WTC11 (cell line): ENCODE data around the gene GPRIN2. TPM values are rescaled to one million over a fixed set of nuclear protein-coding genes. Genes with fewer than 3 reads are reported as not detected.

ENCODE experiments used
- ATAC-seq: fragments of 200-7000 bp; cut with Tn5 transposase; 2 replicates; pipeline ENCODE4 v1.10.0; 2021; ENCODE audit warnings: mild to moderate bottlenecking, moderate library complexity
- CTCF ChIA-PET: fragments of 300-600 bp; sonication (Branson Sonifier 250); formaldehyde crosslinking; loops from one replicate; lab custom pipeline; 2021; ENCODE audit warnings: antibody characterized with exemption; lab: Charles Lee
- POLR2A ChIA-PET: fragments of 350-600 bp; sonication (Branson Sonifier 250); formaldehyde crosslinking; loops from one replicate; lab custom pipeline; 2021; ENCODE audit warnings: antibody characterized with exemption; lab: Charles Lee
- DNase-seq: peaks from one replicate; pipeline ENCODE4 v3.0.0; 2021; ENCODE audit warnings: low spot score
- H3K27ac Mint-ChIP-seq: 2 replicates; pipeline ENCODE4 v1.8.0; 2021; ENCODE audit warnings: mixed read lengths
- H3K27me3 Mint-ChIP-seq: 2 replicates; pipeline ENCODE4 v1.8.0; 2021; ENCODE audit warnings: low read depth, mild to moderate bottlenecking, moderate library complexity, mixed read lengths
- H3K36me3 Mint-ChIP-seq: 2 replicates; pipeline ENCODE4 v1.8.0; 2021; ENCODE audit warnings: mixed read lengths
- H3K4me1 Mint-ChIP-seq: 2 replicates; pipeline ENCODE4 v1.8.0; 2022; ENCODE audit warnings: mixed read lengths
- H3K4me3 Mint-ChIP-seq: 2 replicates; pipeline ENCODE4 v1.8.0; 2021; ENCODE audit warnings: mild to moderate bottlenecking, moderate library complexity, mixed read lengths
- H3K9me3 Mint-ChIP-seq: 2 replicates; pipeline ENCODE4 v1.8.0; 2021; ENCODE audit warnings: mixed read lengths
- AR ChIP-seq: fragments of 250-450 bp; sonication (Bioruptor Pico); IDR thresholded peaks from 2 replicates; pipeline ENCODE4 v1.9.0; 2021; ENCODE audit warnings: mild to moderate bottlenecking
- ATF3 ChIP-seq: sonication (generic); formaldehyde crosslinking; conservative IDR thresholded peaks from 2 replicates; pipeline ENCODE4 v1.8.1; 2022; ENCODE audit warnings: mild to moderate bottlenecking, missing genetic modification reagents
- ETV6 ChIP-seq: sonication (generic); formaldehyde crosslinking; IDR thresholded peaks from 2 replicates; pipeline ENCODE4 v1.8.1; 2022; ENCODE audit warnings: mild to moderate bottlenecking, missing genetic modification reagents
- FOXK1 ChIP-seq: sonication (generic); formaldehyde crosslinking; IDR thresholded peaks from 2 replicates; pipeline ENCODE4 v1.8.0; 2022; ENCODE audit warnings: mild to moderate bottlenecking, moderate library complexity, missing genetic modification reagents
- GRHL2 ChIP-seq: fragments of 250-450 bp; sonication (Bioruptor Pico); IDR thresholded peaks from 2 replicates; pipeline ENCODE4 v1.8.0; 2022; ENCODE audit warnings: mild to moderate bottlenecking, moderate library complexity; ENCODE audit not compliant: insufficient replicate concordance, severe bottlenecking
- IRF2 ChIP-seq: sonication (generic); formaldehyde crosslinking; IDR thresholded peaks from 2 replicates; pipeline ENCODE4 v1.8.0; 2022; ENCODE audit warnings: low read depth, missing genetic modification reagents, borderline replicate concordance
- NFATC4 ChIP-seq: fragments of 250-450 bp; sonication (Bioruptor Pico); IDR thresholded peaks from 2 replicates; pipeline ENCODE4 v1.9.0; 2021; ENCODE audit warnings: mild to moderate bottlenecking
- NR2C2 ChIP-seq: sonication (generic); formaldehyde crosslinking; IDR thresholded peaks from 2 replicates; pipeline ENCODE4 v1.8.0; 2022; ENCODE audit warnings: mild to moderate bottlenecking, missing genetic modification reagents
- NR3C1 ChIP-seq: sonication (generic); formaldehyde crosslinking; conservative IDR thresholded peaks from 2 replicates; pipeline ENCODE4 v1.8.1; 2023; ENCODE audit warnings: low read depth, mild to moderate bottlenecking, missing genetic modification reagents
- SMAD4 ChIP-seq: sonication (generic); formaldehyde crosslinking; IDR thresholded peaks from 2 replicates; pipeline ENCODE4 v1.8.0; 2022; ENCODE audit warnings: mild to moderate bottlenecking, missing genetic modification reagents
- TEAD4 ChIP-seq: sonication (generic); formaldehyde crosslinking; IDR thresholded peaks from 2 replicates; pipeline ENCODE4 v1.8.0; 2022; ENCODE audit warnings: mild to moderate bottlenecking, missing genetic modification reagents
- USF2 ChIP-seq: sonication (generic); formaldehyde crosslinking; IDR thresholded peaks from 2 replicates; pipeline ENCODE4 v1.8.1; 2023; ENCODE audit warnings: mild to moderate bottlenecking, missing genetic modification reagents, moderate library complexity
- ZNF138 ChIP-seq: sonication (generic); formaldehyde crosslinking; conservative IDR thresholded peaks from 2 replicates; pipeline ENCODE4 v1.8.1; 2022; ENCODE audit warnings: mild to moderate bottlenecking, moderate library complexity, missing genetic modification reagents
- ZNF263 ChIP-seq: sonication (generic); formaldehyde crosslinking; IDR thresholded peaks from 2 replicates; pipeline ENCODE4 v1.8.1; 2022; ENCODE audit warnings: low read depth, mild to moderate bottlenecking, moderate library complexity, missing genetic modification reagents
- ZNF532 ChIP-seq: fragments of 250-450 bp; sonication (Bioruptor Pico); IDR thresholded peaks from 2 replicates; pipeline ENCODE4 v1.9.0; 2021; ENCODE audit warnings: mild to moderate bottlenecking, borderline replicate concordance
- total RNA-seq: library from RNA; stranded (reverse); gene quantifications from 3 replicates; pipeline ENCODE4 v1.2.3, GENCODE V29; 2021
- TF ChIP-seq, protein P1 (sequence below): sonication (generic); formaldehyde crosslinking; IDR thresholded peaks from 2 replicates; pipeline ENCODE4 v1.8.0; 2022; ENCODE audit warnings: mild to moderate bottlenecking, missing genetic modification reagents
- TF ChIP-seq, protein P2 (sequence below): sonication (generic); formaldehyde crosslinking; IDR thresholded peaks from 2 replicates; pipeline ENCODE4 v1.8.1; 2023; ENCODE audit warnings: mild to moderate bottlenecking, missing genetic modification reagents

The GPRIN2 gene
- total RNA-seq, 1 experiment from 2014 or later = 17.5 TPM

DNA sequence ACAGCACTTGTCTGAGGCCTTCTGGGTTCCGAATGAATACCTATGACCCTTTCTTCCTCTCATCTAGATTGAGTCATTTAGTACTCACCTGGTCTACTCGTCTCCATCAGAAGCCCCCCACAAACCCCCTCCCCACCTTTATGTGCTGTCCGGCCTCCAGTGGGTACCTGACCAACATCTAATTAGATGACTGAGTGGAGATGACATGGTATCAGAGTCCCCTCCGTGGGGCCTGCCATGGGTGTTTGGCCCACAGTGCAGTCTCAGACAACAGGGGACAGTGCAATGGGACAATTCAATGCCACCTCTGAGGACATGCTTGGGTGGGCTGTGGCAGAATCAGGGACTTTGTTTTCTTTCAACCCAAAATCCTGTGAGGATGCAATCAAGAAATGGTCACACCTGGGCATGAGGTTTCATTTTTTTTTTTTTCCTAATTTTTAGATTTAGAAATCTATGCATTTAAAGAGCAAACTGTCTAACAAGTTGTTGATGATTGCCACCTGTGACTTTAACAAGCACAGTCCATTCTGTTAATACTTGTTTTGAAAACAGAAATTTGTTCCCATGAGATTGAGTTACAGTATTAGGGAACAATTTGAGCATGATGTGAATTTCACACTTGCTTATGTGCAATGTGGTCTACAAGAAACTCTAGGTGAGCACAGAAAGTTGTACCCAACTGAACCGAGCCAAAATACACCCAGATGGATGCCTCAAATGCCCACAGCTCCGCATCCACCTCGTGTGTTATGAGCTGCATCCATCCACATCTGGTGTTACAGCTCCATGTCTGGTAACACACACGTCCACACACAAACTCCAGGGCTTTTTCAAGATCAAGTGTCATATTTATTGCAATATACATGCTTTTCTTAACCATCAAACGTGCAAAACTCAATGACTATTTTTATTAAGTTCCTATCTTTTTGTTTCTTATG lies 27.5 kb downstream of the GPRIN2 start (continued):
- TF ChIP-seq AR (CRISPR knock-in tag) = no peak
- TF ChIP-seq USF2 = no peak
- no peak for TF ChIP-seq SMAD4 (CRISPR knock-in tag)
- TF ChIP-seq ZNF263 = no peak
- TF ChIP-seq TEAD4 (CRISPR knock-in tag) = no peak
- TF ChIP-seq ATF3 = no peak
- TF ChIP-seq FOXK1 (CRISPR knock-in tag) = no peak
- no peak for TF ChIP-seq ZNF532 (CRISPR knock-in tag)

DNA sequence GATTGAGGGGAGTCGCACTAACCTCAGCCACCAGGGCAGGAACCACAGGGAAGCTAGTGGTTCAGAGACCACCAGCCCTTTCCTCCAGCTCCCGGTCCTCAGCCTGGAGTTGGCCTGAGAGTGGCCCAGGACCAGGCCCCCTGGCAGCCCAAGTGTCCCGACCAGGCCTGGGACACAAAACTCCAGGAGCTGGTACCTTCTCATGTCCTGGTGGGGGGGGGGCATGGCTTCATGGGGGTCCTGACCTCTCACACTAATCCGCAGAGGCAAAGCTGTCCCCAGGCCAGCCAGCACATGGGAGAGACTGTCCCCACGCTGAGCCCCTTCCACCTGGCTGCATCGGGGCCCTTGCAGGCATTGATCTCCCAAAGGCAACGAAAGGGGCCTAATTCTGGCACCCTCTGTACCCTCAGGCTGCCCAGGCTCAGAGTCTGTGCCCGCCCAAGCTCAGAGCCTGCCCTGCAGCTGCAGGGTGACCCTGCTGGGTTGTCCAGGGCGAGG lies 28.2 kb downstream of the GPRIN2 start:
- DNase-seq (peak; percentile 11), ATAC-seq (no peak)
- Mint-ChIP-seq H3K4me3 (no peak overlapping the region), H3K9me3 (no peaks in the 10 kb centered on the region), H3K27ac (no peak overlapping the region), H3K4me1 (no peaks in the 10 kb centered on the region), H3K36me3 (no peaks in the 10 kb centered on the region), H3K27me3 (no peaks in the 10 kb centered on the region)
- POLR2A ChIA-PET = no interaction called here
- TF ChIP-seq, protein P1, sequence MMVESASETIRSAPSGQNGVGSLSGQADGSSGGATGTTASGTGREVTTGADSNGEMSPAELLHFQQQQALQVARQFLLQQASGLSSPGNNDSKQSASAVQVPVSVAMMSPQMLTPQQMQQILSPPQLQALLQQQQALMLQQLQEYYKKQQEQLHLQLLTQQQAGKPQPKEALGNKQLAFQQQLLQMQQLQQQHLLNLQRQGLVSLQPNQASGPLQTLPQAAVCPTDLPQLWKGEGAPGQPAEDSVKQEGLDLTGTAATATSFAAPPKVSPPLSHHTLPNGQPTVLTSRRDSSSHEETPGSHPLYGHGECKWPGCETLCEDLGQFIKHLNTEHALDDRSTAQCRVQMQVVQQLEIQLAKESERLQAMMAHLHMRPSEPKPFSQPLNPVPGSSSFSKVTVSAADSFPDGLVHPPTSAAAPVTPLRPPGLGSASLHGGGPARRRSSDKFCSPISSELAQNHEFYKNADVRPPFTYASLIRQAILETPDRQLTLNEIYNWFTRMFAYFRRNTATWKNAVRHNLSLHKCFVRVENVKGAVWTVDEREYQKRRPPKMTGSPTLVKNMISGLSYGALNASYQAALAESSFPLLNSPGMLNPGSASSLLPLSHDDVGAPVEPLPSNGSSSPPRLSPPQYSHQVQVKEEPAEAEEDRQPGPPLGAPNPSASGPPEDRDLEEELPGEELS (CRISPR knock-in tag) = 0 out of 2 replicates have a peak, but pooled peaks have one; percentile 34
- TF ChIP-seq SMAD4 (CRISPR knock-in tag) = no peak
- CTCF ChIA-PET = interaction anchor here (2.3 to 2.7 kb wide), 2 partner anchors 13 to 17 kb away, joined by 7 to 11 read pairs; no protein-coding TSS in a partner anchor

- DNase-seq (peak; percentile 9), ATAC-seq (no peak)
- no peaks in the 10 kb centered on the region for H3K27me3 Mint-ChIP-seq
- H3K4me3 Mint-ChIP-seq = no peak overlapping the region
- POLR2A ChIA-PET = no interaction called here
- H3K4me1 Mint-ChIP-seq = no peaks in the 10 kb centered on the region
- no peak overlapping the region for H3K27ac Mint-ChIP-seq
- no peaks in the 10 kb centered on the region for H3K36me3 Mint-ChIP-seq
- CTCF ChIA-PET = interaction anchor here (0.6 to 2.7 kb wide), 3 partner anchors 14 to 19 kb away, joined by 3 to 11 read pairs (median 7); no protein-coding TSS in a partner anchor
- no peaks in the 10 kb centered on the region for H3K9me3 Mint-ChIP-seq
- TF ChIP-seq NR2C2 (CRISPR knock-in tag) (no peak; the same call in 1 of the 2 replicates), ZNF138 (CRISPR knock-in tag) (no peak), ETV6 (CRISPR knock-in tag) (no peak), NR3C1 (CRISPR knock-in tag) (no peak), NFATC4 (CRISPR knock-in tag) (no peak), GRHL2 (CRISPR knock-in tag) (no peak), IRF2 (no peak)
- TF ChIP-seq, protein P2, sequence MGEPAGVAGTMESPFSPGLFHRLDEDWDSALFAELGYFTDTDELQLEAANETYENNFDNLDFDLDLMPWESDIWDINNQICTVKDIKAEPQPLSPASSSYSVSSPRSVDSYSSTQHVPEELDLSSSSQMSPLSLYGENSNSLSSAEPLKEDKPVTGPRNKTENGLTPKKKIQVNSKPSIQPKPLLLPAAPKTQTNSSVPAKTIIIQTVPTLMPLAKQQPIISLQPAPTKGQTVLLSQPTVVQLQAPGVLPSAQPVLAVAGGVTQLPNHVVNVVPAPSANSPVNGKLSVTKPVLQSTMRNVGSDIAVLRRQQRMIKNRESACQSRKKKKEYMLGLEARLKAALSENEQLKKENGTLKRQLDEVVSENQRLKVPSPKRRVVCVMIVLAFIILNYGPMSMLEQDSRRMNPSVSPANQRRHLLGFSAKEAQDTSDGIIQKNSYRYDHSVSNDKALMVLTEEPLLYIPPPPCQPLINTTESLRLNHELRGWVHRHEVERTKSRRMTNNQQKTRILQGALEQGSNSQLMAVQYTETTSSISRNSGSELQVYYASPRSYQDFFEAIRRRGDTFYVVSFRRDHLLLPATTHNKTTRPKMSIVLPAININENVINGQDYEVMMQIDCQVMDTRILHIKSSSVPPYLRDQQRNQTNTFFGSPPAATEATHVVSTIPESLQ = no peak
Observed at GRCh38 chr10:46527241-46527811, 29.1 kb downstream of the GPRIN2 start.
